K562 (cell line): ENCODE measurements around the gene LRRC4B. TPM values are rescaled to one million over a fixed set of nuclear protein-coding genes. Genes with fewer than 3 reads are reported as not detected.

Experiments used
- ATAC-seq: fragments of 200-7000 bp; cut with Tn5 transposase; 3 replicates; pipeline ENCODE4 v1.9.1; 2020; ENCODE audit warnings: moderate library complexity
- BruUV-seq: library from RNA; stranded (reverse); fragments of 400-500 nt; replicated peaks from 2 replicates; lab custom pipeline; 2021; lab: Mats Ljungman, UMichigan
- CTCF ChIA-PET: fragments of 300-600 bp; formaldehyde crosslinking; extraction: SDS; loops from one replicate; lab custom pipeline; 2021; ENCODE audit warnings: low intra/inter-chr PET ratio; lab: Yijun Ruan, JAX
- POLR2A ChIA-PET: fragments of 300-600, 350-650 bp; sonication (Branson Sonifier 250); formaldehyde crosslinking; extraction: SDS; loops from one replicate; lab custom pipeline; 2021; ENCODE audit warnings: antibody characterized with exemption, inconsistent platforms; lab: Yijun Ruan, JAX
- DNase-seq, 4 experiments: peaks; one replicate each; pipeline versions ENCODE4 v3.0.0 to v3.0.0-alpha.2; 2011 to 2018; ENCODE audit warnings: low spot score in 3 of 4, mixed read lengths in 3 of 4; ENCODE audit errors: extremely low read depth in 1 of 4
- FAIRE-seq: peaks from 2 replicates; lab custom pipeline; 2011; peaks lifted over from hg19 to GRCh38; lab: Jason Lieb, UNC
- H2AFZ ChIP-seq: 2 replicates; pipeline ENCODE4 v1.6.0; 2011; ENCODE audit warnings: low read depth, low read length, control low read depth, inconsistent platforms
- H3K27ac ChIP-seq: fragments of 200-600 bp; 3 replicates; pipeline ENCODE4 v1.8.0; 2011; ENCODE audit warnings: low read depth, mild to moderate bottlenecking, control low read depth, inconsistent platforms, low read length, moderate library complexity, mixed read lengths; ENCODE audit errors: extremely low read depth
- H3K27me3 ChIP-seq, 2 experiments: fragments of 300-600 bp in 1 of 2; 2 replicates in 1 of 2; 3 replicates in 1 of 2; pipeline versions ENCODE4 v1.6.0 to v1.8.0; 2011; ENCODE audit warnings: inconsistent platforms in 2 of 2, low read length in 2 of 2, mild to moderate bottlenecking in 1 of 2, mixed read lengths in 1 of 2, moderate library complexity in 1 of 2; ENCODE audit not compliant: control insufficient read depth in 2 of 2, insufficient read depth in 2 of 2
- H3K36me3 ChIP-seq: fragments of 300-600 bp; 3 replicates; pipeline ENCODE4 v1.8.0; 2011; ENCODE audit warnings: mild to moderate bottlenecking, low read length, inconsistent platforms; ENCODE audit not compliant: control insufficient read depth, insufficient read depth
- H3K4me1 ChIP-seq, 2 experiments: fragments of 200-600 bp in 1 of 2; replicated peaks in 1 of 2; 2 replicates in 1 of 2; 3 replicates in 1 of 2; pipeline versions ENCODE4 v1.5.1 to v1.8.0; 2011; ENCODE audit warnings: inconsistent platforms in 2 of 2, low read length in 2 of 2, mild to moderate bottlenecking in 1 of 2, mixed read lengths in 1 of 2, moderate library complexity in 1 of 2; ENCODE audit not compliant: control insufficient read depth in 2 of 2, insufficient read depth in 2 of 2
- H3K4me2 ChIP-seq: 2 replicates; pipeline ENCODE4 v1.6.1; 2011; ENCODE audit warnings: low read length, control low read depth, inconsistent platforms, mixed read lengths; ENCODE audit not compliant: insufficient read depth
- H3K4me3 ChIP-seq: fragments of 200-600 bp; sonication (generic), shearing (Covaris generic); 2 replicates; pipeline ENCODE4 v1.5.1; 2016; ENCODE audit warnings: control low read depth, inconsistent platforms
- H3K79me2 ChIP-seq: fragments of 200-600 bp; 3 replicates; pipeline ENCODE4 v1.8.0; 2011; ENCODE audit warnings: low read length, inconsistent platforms; ENCODE audit not compliant: control insufficient read depth, insufficient read depth
- H3K9ac ChIP-seq, 2 experiments: 2 replicates each; pipeline versions ENCODE4 v1.6.0 to v1.6.1; 2011; ENCODE audit warnings: low read depth in 2 of 2, low read length in 2 of 2, control low read depth in 1 of 2, inconsistent platforms in 1 of 2, mild to moderate bottlenecking in 1 of 2, mixed read lengths in 1 of 2; ENCODE audit not compliant: insufficient read depth in 1 of 2
- H3K9me1 ChIP-seq: one replicate; pipeline ENCODE4 v1.6.0; 2011; ENCODE audit warnings: inconsistent platforms, mild to moderate bottlenecking, low read length, moderate library complexity; ENCODE audit not compliant: control insufficient read depth, insufficient read depth
- H3K9me3 ChIP-seq: replicated peaks from 2 replicates; pipeline ENCODE4 v1.5.1; 2011; ENCODE audit warnings: low read depth, low read length, inconsistent platforms; ENCODE audit not compliant: control insufficient read depth, insufficient read depth
- H4K20me1 ChIP-seq: replicated peaks from 2 replicates; pipeline ENCODE4 v1.6.1; 2011; ENCODE audit warnings: low read length, inconsistent platforms, mixed read lengths; ENCODE audit not compliant: control insufficient read depth, insufficient read depth
- ATF1 ChIP-seq, 2 experiments: fragments of 450-650 bp in 1 of 2; IDR thresholded peaks; 2 replicates each; pipeline ENCODE4 v1.6.1; 2016; ENCODE audit warnings: missing compliant biosample characterization in 1 of 2, missing genetic modification characterization in 1 of 2
- BCOR ChIP-seq: fragments of 450-650 bp; IDR thresholded peaks from 2 replicates; pipeline ENCODE4 v1.6.1; 2016
- FOXP1 ChIP-seq: sonication (generic); formaldehyde crosslinking; IDR thresholded peaks from 2 replicates; pipeline ENCODE4 v1.8.0; 2022; ENCODE audit warnings: mild to moderate bottlenecking, missing genetic modification reagents
- HBP1 ChIP-seq: fragments of 450-650 bp; formaldehyde crosslinking; IDR thresholded peaks from 2 replicates; pipeline ENCODE4 v1.4.0; 2022; ENCODE audit warnings: missing genetic modification characterization
- MAX ChIP-seq: sonication (generic); formaldehyde crosslinking; IDR thresholded peaks from 2 replicates; pipeline ENCODE4 v1.9.0; 2022; ENCODE audit warnings: mild to moderate bottlenecking, missing genetic modification reagents
- SUPT5H ChIP-seq: fragments of 450-650 bp; IDR thresholded peaks from 2 replicates; pipeline ENCODE4 v1.6.1; 2016
- THRB ChIP-seq: fragments of 450-650 bp; formaldehyde crosslinking; conservative IDR thresholded peaks from 2 replicates; pipeline ENCODE4 v1.4.0; 2022; ENCODE audit warnings: mild to moderate bottlenecking, missing genetic modification characterization
- VEZF1 ChIP-seq: fragments of 200-800 bp; sonication (Bioruptor generic); IDR thresholded peaks from 2 replicates; pipeline ENCODE4 v1.6.1; 2017; ENCODE audit warnings: missing genetic modification characterization, missing compliant biosample characterization
- ZBTB1 ChIP-seq: sonication (generic); formaldehyde crosslinking; IDR thresholded peaks from 2 replicates; pipeline ENCODE4 v1.8.1; 2023; ENCODE audit warnings: missing genetic modification reagents, low read depth, mild to moderate bottlenecking, borderline replicate concordance
- ZFP36 ChIP-seq: fragments of 150-350 bp; IDR thresholded peaks from 2 replicates; pipeline ENCODE4 v1.6.1; 2018; ENCODE audit warnings: low read length, low read depth; ENCODE audit not compliant: partially characterized antibody
- ZNF507 ChIP-seq: conservative IDR thresholded peaks from 2 replicates; pipeline ENCODE4 v1.6.1; 2017; ENCODE audit warnings: missing genetic modification characterization, missing compliant biosample characterization
- ZNF740 ChIP-seq, 3 experiments: fragments of 200-800 bp in 1 of 3; sonication (Bioruptor generic) in 1 of 3; sonication (generic) in 1 of 3; formaldehyde crosslinking in 1 of 3; IDR thresholded peaks; 2 replicates each; pipeline versions ENCODE4 v1.6.1 to v1.8.0; 2016 to 2022; ENCODE audit warnings: mild to moderate bottlenecking in 2 of 3, missing compliant biosample characterization in 2 of 3, missing genetic modification characterization in 2 of 3, missing genetic modification reagents in 1 of 3
- WGBS: fragments of 100-300 bp; shearing (Covaris generic); methylation state at CpG from one replicate; pipeline ENCODE4 v1.1.6; 2016; ENCODE audit warnings: low coverage, mixed read lengths; ENCODE audit not compliant: insufficient coverage; ENCODE audit errors: missing lambda C conversion rate; 5-methylcytosine and 5-hydroxymethylcytosine counted together
- in situ Hi-C: fragments of 300-500 bp; cut with MboI; formaldehyde crosslinking; loops from 4 replicates; pipeline ENCODE4 v1.15.0; 2018; ENCODE audit warnings: inconsistent platforms, mixed read lengths
- intact Hi-C: fragments of 100-400 bp; cut with micrococcal nuclease; formaldehyde crosslinking; loops from 2 replicates; pipeline ENCODE4 v1.14.2; 2022
- polyA plus RNA-seq, 8 experiments: library from polyadenylated mRNA; depleted of rRNA in 4 of 8; stranded (reverse) in 5 of 8; unstranded in 3 of 8; fragments of >200 nt; fragmentation: Nextera tagmentation in 2 of 8; fragmentation: Illumina TruSeq in 1 of 8; extraction: Ambion mirVana in 2 of 8; extraction: Trizol in 1 of 8; gene quantifications; 2 replicates each; pipeline versions ENCODE4 v1.2.1 to v1.2.3, GENCODE V29; 2011 to 2014; ENCODE audit warnings: inconsistent platforms in 1 of 8, missing spikeins in 1 of 8
- total RNA-seq, 7 experiments: library from RNA; depleted of rRNA in 6 of 7; stranded (reverse); fragments of >200 nt in 6 of 7; fragmentation: Illumina TruSeq in 2 of 7; extraction: Trizol in 2 of 7; gene quantifications; 2 replicates each; pipeline versions ENCODE4 v1.2.1 to v1.2.3, GENCODE V29; 2011 to 2021; ENCODE audit warnings: low replicate concordance in 1 of 7

LRRC4B gene
- total and polyA plus RNA-seq, 9 of the 15 experiments (the other 6 are each of a cell fraction or from before 2014, with no cell fraction given) = 0.18 to 9.6 (median 2.9) TPM; not detected in 2

GRCh38 chr19:50512999-50513745 lies 55.1 kb downstream of the LRRC4B start:
- Histone ChIP-seq H4K20me1 (no peaks in the 10 kb centered on the region), H3K4me3 (no peak overlapping the region), H3K79me2 (no peaks in the 10 kb centered on the region; the same call in 2 of the 3 replicates)
- POLR2A ChIA-PET = interaction anchor here (1.0 kb wide), 1 partner anchor 180 kb away, joined by 3 read pairs; no protein-coding TSS in a partner anchor
- in situ Hi-C loops = no loop called here
- TF ChIP-seq VEZF1 (CRISPR knock-in tag) = no peak
- 0 out of 2 replicates have a peak, but pooled peaks have one; percentile 13 for TF ChIP-seq HBP1 (CRISPR knock-in tag)
- TF ChIP-seq ZFP36 = peak; percentile 37
- TF ChIP-seq MAX = no peak
- TF ChIP-seq FOXP1 = no peak
- 0 out of 2 replicates have a peak, but pooled peaks have one; percentile 12 for TF ChIP-seq ZNF740 (CRISPR knock-in tag; IDR thresholded peaks at IDR 0.05)
- TF ChIP-seq ZNF740 (tag; IDR thresholded peaks at IDR 0.05) = no peak
- TF ChIP-seq THRB (CRISPR knock-in tag) = no peak
- no peak for TF ChIP-seq ZBTB1 (CRISPR knock-in tag)
- no peak for TF ChIP-seq ZNF507
- TF ChIP-seq ATF1 (CRISPR knock-in tag; IDR thresholded peaks at IDR 0.05) = no peak
- TF ChIP-seq ATF1 (tag; IDR thresholded peaks at IDR 0.05) = no peak
- TF ChIP-seq SUPT5H = 0 out of 2 replicates have a peak, but pooled peaks have one; percentile 24
- TF ChIP-seq BCOR = no peak
- TF ChIP-seq, all 486 proteins: peak for 4
- Histone ChIP-seq H3K27ac (no peak overlapping the region), H3K36me3 (no peaks in the 10 kb centered on the region), H3K9ac (peak overlapping the region in 1 of 2 experiments; percentile 52; a peak in 2 of 4 replicates), H3K9me1 (peaks cover 4% of the 10 kb centered on the region), H2AFZ (no peak overlapping the region), H3K4me2 (no peak overlapping the region), H3K4me1 (peaks cover 5 to 68% of the 10 kb centered on the region in 2 experiments; a peak in 4 of 5 replicates), H3K9me3 (no peaks in the 10 kb centered on the region), H3K27me3 (no peaks in the 10 kb centered on the region)
- no TSS peak for BruUV-seq
- intact Hi-C loops = no loop called here
- FAIRE-seq = no peak
- DNase-seq = no peak
- ATAC-seq = no peak
- 80% methylated on average over 8 of the region's 12 CpGs for WGBS
- CTCF ChIA-PET = no interaction called here
